Erythroblast (primary cell): ENCODE measurements around the gene SLC27A6.
"Not testable (repeated sequence)": the region's sequence is repeated elsewhere in the genome, so short reads cannot be mapped to it uniquely, and the experiment has no call there.

ENCODE experiments used
- DNase-seq, 2 experiments: peaks; one replicate each; lab custom pipeline; 2025; lab: John Stamatoyannopoulos, UW
- GATA1 ChIP-seq: IDR thresholded peaks from 2 replicates; pipeline ENCODE4 v1.6.1; 2011; ENCODE audit warnings: low read depth, mild to moderate bottlenecking, control low read depth, low read length, moderate library complexity
- POLR2A ChIP-seq: IDR thresholded peaks from 2 replicates; pipeline ENCODE4 v1.6.1; 2011; ENCODE audit warnings: mild to moderate bottlenecking, low read length

The SLC27A6 gene

DNA sequence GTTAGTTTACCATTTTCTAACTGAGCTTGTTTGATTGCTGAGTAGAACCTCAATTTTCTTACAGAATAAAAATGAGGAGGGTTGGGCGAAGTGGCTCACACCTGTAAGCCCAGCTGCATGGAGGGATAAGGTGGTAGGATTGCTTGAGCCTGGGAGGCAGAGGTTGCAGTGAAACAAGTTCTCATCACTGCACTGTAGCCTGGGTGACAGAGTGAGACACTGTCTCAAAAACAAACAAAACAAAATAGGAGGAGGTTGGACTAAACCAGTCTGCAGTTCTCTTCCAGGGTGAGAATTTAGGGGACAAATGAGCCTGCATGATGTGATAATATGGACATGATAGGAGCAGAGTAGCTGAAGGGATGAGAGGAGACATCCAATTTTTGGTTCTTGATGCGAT, 57.3 kb downstream of the SLC27A6 start:
- no peak for TF ChIP-seq POLR2A
- TF ChIP-seq GATA1 = no peak
- peak in 1 of 2 experiments; percentile 3 for DNase-seq

DNA sequence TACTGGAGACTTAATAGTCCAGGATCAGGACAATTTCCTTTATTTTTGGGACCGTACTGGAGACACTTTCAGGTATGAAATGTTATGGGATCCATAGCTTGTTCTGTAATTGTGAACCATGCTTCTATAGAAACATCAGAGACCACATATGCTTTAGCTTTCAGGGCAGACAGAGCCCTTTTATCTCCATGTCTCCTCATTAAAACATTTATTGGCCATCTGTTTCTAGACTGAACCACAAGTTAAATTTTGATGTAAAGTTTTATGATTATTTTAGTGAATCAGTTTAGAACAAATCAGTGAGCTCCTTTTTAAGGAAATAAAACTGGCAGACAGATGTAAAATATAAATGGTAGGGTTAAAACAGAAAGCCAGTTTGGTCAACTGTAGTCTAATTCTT, 62.0 kb downstream of the SLC27A6 start:
- no peak for DNase-seq
- no peak for TF ChIP-seq POLR2A
- no peak for TF ChIP-seq GATA1

DNA sequence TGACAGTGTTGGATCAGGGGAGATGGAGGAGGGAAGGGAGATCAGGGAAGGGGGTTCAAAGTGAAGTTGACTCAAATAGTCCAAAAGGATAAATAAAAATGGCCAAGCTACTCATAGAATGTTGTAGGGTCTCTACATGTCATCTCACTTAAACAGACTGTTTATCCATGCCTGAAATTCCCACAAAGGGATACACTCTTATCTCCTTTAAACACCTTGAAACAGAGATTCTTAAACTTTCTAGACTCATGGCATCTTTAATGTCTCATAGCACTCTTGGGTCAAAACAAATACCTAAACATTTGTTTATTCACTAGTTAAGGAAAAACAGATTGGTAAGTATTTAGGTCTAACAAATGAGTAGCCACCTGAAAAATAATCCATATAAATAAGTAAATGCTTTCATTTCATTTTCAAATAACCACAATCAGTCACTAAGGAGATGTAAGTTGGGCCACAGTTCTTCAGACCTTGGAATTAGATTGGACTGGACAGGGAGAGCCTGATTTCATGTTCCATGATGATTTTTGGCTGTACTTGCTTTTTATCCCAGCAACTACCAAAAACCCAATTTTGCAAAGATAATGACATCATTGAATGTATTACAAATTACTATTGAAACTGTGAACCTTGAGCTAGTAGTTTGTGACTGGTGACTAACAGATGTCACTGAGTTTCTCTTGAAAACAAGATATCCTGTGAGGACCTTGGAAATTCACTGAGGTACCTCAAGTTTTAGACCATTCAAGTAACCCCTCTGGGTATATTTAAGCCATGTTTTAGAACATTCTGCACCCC, 66.8 kb downstream of the SLC27A6 start:
- no peak for DNase-seq
- TF ChIP-seq POLR2A (no peak), GATA1 (no peak)

DNA sequence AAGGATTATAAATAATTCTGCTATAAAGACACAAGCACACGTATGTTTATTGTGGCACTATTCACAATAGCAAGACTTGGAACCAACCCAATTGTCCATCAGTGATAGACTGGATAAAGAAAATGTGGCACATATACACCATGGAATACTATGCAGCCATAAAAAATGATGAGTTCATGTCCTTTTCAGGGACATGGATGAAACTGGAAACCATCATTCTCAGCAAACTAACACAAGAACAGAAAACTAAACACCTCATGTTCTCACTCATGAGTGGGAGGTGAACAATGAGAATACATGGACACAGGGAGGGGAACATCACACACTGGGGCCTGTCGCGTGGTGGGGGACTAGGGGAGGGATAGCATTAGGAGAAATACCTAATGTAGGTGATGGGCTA, 71.0 kb downstream of the SLC27A6 start:
- DNase-seq = not testable (repeated sequence)

DNA sequence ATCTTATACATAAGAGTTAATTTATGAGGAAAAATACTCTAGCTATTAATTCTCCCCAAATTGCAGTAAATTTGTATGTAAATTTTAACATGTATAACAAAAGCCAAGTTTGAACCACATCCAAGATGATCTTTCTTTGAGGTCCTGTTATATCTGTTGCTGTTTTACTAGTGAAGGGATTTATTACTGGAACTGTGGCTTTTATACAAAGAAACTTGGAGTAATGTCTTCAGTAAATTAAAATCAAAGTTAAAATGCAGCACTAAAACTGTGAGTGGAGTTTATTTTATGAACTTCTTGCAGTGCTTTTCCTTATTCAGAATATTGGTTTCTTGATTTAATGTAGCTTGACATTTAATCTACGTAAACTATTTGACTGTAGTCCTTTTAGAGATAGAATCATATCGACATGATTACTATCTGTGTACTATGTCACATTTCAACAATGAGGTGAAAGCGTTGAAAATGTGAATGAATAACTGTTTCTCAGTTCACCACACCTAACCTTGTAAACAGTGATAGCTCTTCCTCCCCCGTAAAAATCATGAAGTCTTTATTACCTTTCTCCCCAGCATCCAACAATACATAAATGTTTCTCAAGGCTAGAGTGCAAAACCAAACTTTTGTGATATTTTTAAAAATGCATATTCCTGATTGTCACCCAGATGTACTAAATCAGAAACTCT, 76.1 kb downstream of the SLC27A6 start:
- no peak for DNase-seq
- TF ChIP-seq GATA1 (no peak), POLR2A (no peak)

DNA sequence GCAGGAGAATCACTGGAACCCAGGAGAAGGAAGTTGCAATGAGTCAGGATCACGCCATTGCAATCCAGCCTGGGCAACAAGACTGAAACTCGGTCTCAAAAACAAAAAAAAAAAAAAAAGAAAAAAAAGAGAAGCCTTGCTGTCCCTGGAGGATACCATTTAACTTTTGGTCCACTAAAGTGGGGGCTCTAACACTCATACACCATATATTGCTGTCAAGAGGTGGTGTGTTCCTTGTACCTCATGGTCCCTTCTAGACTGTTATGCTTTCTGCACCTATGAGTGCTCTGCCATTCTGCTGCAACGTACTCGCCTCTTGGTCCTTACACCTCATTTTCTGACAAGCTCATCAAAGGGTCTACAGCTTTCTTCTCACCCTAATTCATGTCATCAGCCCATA, 77.0 kb downstream of the SLC27A6 start:
- no peak for DNase-seq
- TF ChIP-seq POLR2A = no peak
- no peak for TF ChIP-seq GATA1

DNA sequence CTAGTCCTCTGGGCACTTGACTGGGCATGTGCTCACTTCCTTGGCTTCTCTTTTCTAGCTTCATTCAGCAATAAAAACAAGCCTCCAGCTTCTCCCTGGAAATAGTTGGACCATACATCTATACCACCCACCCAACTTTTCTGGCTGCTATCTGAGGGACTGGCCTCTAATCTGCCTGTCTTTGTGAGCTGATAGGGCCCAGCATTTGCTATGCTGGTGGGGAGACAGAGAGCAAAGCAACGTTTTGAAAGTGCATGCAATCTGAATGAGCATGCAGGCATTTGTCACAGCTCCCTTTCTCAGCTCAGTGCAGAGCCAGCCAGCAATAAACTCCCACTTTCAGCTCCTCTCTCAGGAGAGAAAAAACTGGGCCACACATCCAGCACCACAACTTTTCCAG, 78.6 kb downstream of the SLC27A6 start:
- TF ChIP-seq GATA1 (no peak), POLR2A (no peak)
- DNase-seq = peak in 1 of 2 experiments; percentile 7

DNA sequence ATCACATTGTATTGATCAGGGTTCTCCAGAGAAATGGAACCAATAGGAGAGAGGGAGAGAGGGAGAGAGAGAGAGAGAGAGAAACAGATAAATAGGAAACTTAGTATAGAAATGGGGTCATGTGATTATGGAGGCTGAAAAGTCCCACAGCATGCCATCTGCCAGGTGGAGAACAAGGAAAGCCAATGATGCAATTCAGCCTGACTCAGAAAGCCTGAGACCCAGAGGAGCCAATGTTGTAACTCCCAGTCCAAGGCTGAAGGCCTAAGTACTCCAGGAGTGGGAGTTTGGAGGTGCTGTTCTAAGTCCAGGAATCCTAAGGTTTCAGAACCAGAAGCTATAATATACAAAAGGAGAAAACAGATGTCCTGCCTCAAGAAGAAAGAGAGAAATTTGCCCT, 80.9 kb downstream of the SLC27A6 start:
- TF ChIP-seq POLR2A (no peak), GATA1 (no peak)
- no peak for DNase-seq

DNA sequence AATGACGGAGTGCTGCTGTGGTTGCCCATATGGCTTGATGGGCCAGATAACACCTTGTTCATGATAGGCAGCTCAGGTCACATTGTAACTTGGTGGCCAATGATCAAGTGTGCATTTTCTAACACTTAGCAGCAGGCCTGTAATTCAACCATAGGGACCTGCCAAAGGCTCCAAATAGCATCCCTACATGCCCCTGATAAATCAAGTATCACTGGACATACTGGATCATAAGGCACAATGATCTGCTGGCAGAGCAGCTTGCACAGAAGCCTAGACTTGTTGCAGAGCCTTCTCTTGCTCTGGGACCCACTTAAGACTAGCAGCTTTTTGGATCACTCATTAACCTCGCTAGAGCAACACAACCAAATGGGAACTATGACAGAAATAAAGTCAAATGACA, 83.2 kb downstream of the SLC27A6 start:
- TF ChIP-seq POLR2A (no peak), GATA1 (no peak)
- no peak for DNase-seq

DNA sequence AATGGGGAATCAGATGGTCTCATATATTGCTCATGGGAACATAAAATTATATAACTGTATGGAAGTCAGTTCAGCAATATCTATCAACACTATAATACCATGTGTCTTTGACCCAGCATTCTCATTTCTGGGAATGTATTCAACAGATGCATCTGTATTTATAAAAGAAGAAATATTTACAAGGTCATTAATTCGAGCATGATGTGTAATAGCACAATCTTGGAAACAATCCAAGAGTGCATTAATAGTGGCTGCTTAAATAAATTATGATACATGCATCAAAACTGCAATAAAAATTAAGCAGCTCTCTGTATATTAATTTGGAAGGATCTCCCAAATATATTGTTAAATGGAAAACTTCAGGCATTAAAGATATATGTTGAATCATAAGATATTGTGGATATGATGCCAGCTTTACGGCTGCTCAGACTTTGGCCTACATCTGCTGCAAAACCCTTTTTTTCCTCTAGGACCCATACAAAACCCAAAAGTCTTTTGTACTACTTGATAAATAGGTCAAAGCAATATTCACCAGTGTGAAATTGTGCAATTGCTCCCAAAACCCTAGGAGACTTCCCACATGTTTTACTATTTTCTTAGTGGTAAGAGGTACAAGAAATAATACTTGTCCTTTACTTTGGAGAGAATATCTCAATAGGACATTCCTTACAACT, 84.0 kb downstream of the SLC27A6 start:
- TF ChIP-seq GATA1 = no peak
- TF ChIP-seq POLR2A = no peak
- DNase-seq = no peak

DNA sequence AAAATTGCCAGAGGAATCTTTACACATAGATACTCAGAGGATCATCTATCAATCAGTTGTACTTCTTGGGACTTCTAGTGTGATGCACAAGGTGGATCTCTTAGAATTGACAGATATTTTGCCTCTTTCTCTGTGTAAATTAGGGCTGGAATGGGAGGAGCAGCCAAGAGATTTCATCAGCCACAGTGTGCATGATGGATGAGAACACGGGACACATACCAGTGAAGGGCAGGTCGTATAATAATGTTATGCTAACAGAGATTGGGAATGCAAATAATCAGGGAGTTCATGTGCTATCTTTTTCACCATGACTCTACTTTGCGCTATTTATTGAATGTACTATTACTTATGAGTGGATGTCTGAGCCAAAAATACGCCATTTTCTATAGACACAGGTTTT, 86.0 kb downstream of the SLC27A6 start:
- TF ChIP-seq GATA1 = no peak
- TF ChIP-seq POLR2A = no peak
- no peak for DNase-seq

DNA sequence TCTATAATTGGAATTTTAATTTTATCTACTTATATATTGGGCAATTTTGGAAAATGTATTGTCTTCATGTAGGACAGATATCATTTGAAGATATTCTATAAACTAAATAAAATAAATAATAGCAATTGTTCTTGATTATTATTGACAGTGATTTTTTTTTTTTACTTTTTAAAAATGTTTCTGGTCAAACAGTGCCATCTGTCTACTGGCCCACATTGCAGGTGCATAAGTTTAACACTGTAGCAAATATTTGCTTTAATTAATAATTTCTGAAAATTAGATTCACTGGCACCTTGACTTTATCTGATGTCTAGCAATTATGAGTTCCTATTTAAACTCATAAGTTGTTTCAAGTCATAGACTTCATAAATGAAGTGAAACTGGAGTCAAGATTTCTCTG, 88.2 kb downstream of the SLC27A6 start:
- TF ChIP-seq GATA1 = no peak
- no peak for TF ChIP-seq POLR2A
- DNase-seq = no peak

DNA sequence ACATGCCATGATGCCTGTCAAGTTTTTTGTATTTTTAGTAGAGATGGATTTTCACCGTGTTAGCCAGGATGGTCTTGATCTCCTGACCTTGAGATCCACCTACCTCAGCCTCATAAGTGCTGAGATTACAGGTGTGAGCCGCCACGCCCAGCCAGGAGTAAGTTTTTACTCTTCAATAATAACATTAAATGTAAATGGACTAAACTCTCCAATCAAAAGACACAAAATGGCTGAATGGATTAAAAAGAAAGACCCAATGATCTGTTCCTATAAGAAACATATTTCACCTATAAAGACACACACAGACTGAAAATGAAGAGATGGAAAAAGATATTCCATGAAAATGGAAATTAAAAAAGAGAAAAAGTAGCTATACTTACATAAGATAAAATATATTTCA, 92.0 kb downstream of the SLC27A6 start:
- TF ChIP-seq GATA1 (no peak), POLR2A (no peak)
- no peak for DNase-seq

DNA sequence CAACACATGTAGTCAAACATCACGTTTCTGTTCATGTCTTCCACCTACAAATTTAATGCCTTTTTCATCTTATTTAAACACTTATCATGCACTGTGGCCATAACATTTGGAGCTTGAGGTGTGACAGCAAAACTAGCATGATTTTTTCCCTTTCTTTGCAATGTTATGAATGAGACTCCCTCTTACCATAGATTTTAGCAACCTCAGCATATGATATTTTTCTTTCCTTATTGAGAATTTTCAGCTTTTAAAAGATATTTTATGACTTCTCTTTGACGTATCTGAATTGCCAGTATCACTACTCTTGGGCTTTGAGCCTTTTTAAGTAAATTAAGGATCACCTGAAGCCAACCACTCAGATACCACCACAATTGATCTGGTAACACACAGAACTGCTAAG, 96.6 kb downstream of the SLC27A6 start:
- TF ChIP-seq GATA1 (no peak), POLR2A (no peak)
- DNase-seq = no peak

DNA sequence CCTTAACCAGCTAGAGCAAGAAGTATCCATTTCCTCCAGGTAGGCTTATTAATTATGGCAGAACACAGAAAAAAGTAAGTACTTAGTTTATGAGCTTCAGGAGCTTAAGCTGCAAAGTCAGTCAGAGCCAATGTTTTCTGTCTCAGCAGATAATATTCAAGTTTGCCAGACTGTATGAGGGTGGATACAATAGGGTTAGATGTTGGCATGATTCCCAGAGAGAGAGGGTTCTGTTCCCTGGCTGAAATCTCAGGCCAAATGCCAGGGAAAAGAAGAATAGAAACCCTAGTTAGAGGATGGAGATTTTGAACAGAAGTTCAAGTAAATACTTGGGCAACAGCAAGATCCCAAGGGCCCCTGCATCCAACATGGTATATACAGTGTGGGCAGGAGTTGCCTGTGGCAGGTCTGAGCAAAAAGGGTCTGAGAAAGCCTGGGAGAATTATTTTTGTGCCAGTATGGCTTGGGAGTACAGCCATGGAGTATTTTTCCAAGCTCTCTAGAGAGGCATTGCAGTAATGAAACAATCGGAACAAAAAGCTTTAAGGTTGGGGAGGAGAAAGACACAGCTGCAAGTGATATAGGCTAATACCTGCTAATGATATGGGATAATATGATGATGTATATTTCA, 98.3 kb downstream of the SLC27A6 start:
- peak in 1 of 2 experiments; percentile 4 for DNase-seq
- TF ChIP-seq GATA1 (no peak), POLR2A (no peak)
